SK-N-MC (cell line): ENCODE measurements around the gene PHKA2.

Experiments
- DNase-seq: peaks from one replicate; pipeline ENCODE4 v3.0.0-alpha.2; 2011; ENCODE audit warnings: low read depth, low spot score
- H3K27ac ChIP-seq: fragments of 200-600 bp; sonication (generic); 2 replicates; pipeline ENCODE4 v1.5.1; 2016; ENCODE audit warnings: mixed run types
- H3K36me3 ChIP-seq: fragments of 200-600 bp; sonication (generic); 2 replicates; pipeline ENCODE4 v1.6.1; 2017; ENCODE audit warnings: antibody characterized with exemption, low read length, mixed read lengths; ENCODE audit not compliant: insufficient read depth
- H3K4me3 ChIP-seq: fragments of 200-600 bp; sonication (generic); 2 replicates; pipeline ENCODE4 v1.5.1; 2016
- H3K9ac ChIP-seq: fragments of 200-600 bp; sonication (generic); 2 replicates; pipeline ENCODE4 v1.8.0; 2017; ENCODE audit warnings: mixed run types, mixed read lengths; ENCODE audit not compliant: insufficient read length
- H3K9me3 ChIP-seq: fragments of 200-600 bp; sonication (generic); 2 replicates; pipeline ENCODE4 v1.6.1; 2017; ENCODE audit warnings: low read depth, mild to moderate bottlenecking, antibody characterized with exemption, low read length, moderate library complexity, mixed read lengths
- EZH2 ChIP-seq: fragments of 200-600 bp; sonication (generic); IDR thresholded peaks from one replicate; pipeline ENCODE4 v1.6.1; 2017; ENCODE audit warnings: antibody characterized with exemption
- FOXP2 ChIP-seq: optimal IDR thresholded peaks from 2 replicates; pipeline ENCODE3; 2011; ENCODE audit warnings: mild to moderate bottlenecking, moderate library complexity; ENCODE audit not compliant: insufficient read depth; ENCODE audit errors: extremely low read length, control extremely low read depth
- POLR2AphosphoS5 ChIP-seq: IDR thresholded peaks from 2 replicates; pipeline ENCODE4 v1.6.1; 2012; ENCODE audit warnings: mild to moderate bottlenecking, low read depth, low read length, borderline replicate concordance

PHKA2 gene

DNA sequence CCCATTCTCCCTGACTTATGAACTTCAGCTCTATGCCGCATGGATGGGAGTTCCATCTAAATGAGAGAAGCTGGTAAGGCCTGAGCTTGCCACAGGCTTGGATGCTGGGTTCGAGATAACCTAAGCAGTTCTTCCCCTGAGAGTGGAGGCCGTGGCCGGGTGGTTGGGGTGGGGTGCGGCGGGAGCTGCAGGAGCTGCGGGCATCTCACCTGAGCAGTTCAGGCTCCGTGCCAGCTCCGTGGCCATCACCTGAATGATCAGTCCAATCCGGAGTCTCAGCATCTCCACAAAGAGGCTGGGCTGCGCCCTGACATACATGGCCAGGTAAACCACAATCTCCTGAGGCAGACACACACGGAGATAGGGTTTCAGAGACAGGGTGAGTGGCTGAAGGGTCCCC is 77.6 kb downstream of the PHKA2 start:
- no peak overlapping the region for H3K27ac ChIP-seq
- H3K9me3 ChIP-seq: no peaks in the 10 kb centered on the region
- H3K4me3 ChIP-seq: no peak overlapping the region
- peaks cover 7% of the 10 kb centered on the region; the same call in 1 of the 2 replicates for H3K36me3 ChIP-seq
- H3K9ac ChIP-seq: no peak overlapping the region
- TF ChIP-seq EZH2 (no peak), FOXP2 (no peak), POLR2AphosphoS5 (no peak)
- DNase-seq: no peak

DNA sequence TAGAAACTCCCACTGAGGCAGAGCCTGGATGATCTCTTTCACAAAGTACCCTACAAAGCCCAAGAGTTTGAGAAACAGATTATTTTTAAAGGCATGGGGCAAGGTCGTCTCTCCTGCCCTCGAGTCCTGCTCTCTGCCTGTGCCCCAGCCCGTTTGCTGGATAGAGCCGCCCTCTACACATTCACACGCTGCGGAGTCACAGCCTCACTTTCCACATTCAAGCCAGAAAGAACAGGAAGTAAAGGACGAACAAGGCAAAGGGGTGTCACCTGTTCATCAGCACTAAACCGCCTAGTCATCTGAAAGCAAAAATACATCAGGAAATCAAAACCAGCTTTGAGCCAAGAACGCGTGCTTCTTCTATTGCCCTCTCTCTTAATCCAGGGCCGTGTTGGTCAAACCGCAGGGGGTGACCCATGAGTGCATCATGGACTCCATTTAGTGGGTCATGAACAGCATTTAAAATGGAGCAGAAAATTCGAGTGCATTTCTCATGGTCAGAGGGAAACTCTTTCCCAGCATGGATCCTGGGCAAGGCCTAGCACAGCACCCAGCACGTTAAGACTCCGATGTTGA is 83.4 kb downstream of the PHKA2 start:
- Histone ChIP-seq H3K9ac (no peak overlapping the region), H3K4me3 (no peak overlapping the region), H3K9me3 (no peaks in the 10 kb centered on the region), H3K36me3 (no peaks in the 10 kb centered on the region; the same call in 1 of the 2 replicates), H3K27ac (no peak overlapping the region)
- DNase-seq: no peak
- TF ChIP-seq FOXP2: no peak
- TF ChIP-seq EZH2: no peak
- TF ChIP-seq POLR2AphosphoS5: no peak

- peak; percentile 6 for DNase-seq
These were observed 84.0 kb downstream of the PHKA2 start for GRCh38 chrX:18899796-18900380.

GRCh38 chrX:18898492-18898891 is 85.4 kb downstream of the PHKA2 start:
- H3K27ac ChIP-seq: no peak overlapping the region
- TF ChIP-seq POLR2AphosphoS5 (no peak), EZH2 (no peak), FOXP2 (no peak)
- H3K36me3 ChIP-seq: no peaks in the 10 kb centered on the region; the same call in 1 of the 2 replicates
- H3K9me3 ChIP-seq: no peaks in the 10 kb centered on the region
- no peak for DNase-seq
- no peak overlapping the region for H3K4me3 ChIP-seq
- no peak overlapping the region for H3K9ac ChIP-seq

More at GRCh38 chrX:18899796-18900380, 84.0 kb downstream of the PHKA2 start:
- no peaks in the 10 kb centered on the region; the same call in 1 of the 2 replicates for H3K36me3 ChIP-seq
- no peak overlapping the region for H3K27ac ChIP-seq
- no peak overlapping the region for H3K9ac ChIP-seq
- H3K4me3 ChIP-seq: no peak overlapping the region
- no peak for TF ChIP-seq POLR2AphosphoS5
- no peak for TF ChIP-seq EZH2
- no peaks in the 10 kb centered on the region for H3K9me3 ChIP-seq

DNA sequence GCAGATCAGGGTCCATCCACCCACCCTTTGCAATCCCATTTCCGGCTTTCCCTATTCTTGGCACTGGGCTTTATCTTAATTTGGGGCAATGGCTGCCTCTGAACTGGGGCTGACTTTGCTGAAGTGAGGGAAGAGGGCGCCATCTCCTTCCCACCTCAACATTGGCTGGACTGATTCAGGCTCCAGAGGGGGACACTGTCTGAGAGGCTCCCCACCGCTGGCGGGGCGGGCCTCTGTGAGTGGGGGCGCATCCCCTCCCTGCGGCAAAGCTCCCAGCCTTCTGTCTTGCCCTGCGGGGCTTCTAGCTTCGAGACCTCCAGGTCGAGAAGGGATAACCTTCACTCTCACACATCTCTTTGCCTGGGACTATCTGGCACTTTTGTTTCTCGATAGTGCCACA is 85.8 kb downstream of the PHKA2 start:
- TF ChIP-seq EZH2: no peak
- TF ChIP-seq POLR2AphosphoS5: no peak
- no peak for TF ChIP-seq FOXP2
- Histone ChIP-seq H3K9me3 (no peaks in the 10 kb centered on the region), H3K9ac (no peak overlapping the region), H3K27ac (no peak overlapping the region), H3K4me3 (no peak overlapping the region), H3K36me3 (no peaks in the 10 kb centered on the region)
- DNase-seq: no peak

DNA sequence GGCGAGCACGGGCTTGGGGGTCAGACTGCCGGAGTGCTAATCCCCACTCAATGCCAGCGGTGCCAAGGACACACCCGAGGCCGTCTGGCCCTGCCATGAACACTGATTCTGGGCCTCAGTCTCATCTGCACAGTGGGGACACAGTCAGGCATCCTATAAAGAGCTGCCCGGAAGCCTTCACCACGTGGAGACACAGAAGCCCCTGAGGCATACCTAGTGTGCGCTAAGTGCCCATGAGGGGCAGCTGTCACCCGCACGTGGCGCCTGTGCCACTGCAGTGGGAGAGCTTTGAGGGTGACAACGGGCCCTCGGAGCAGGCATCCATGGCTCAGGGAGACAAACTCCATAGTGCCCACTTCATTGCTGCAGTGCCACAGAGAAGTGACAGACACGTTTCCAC is 86.3 kb downstream of the PHKA2 start:
- no peak overlapping the region for H3K27ac ChIP-seq
- no peak overlapping the region for H3K4me3 ChIP-seq
- DNase-seq: no peak
- no peaks in the 10 kb centered on the region for H3K9me3 ChIP-seq
- TF ChIP-seq FOXP2 (no peak), EZH2 (no peak), POLR2AphosphoS5 (no peak)
- H3K36me3 ChIP-seq: no peaks in the 10 kb centered on the region
- no peak overlapping the region for H3K9ac ChIP-seq

GRCh38 chrX:18896680-18897544 is 87.0 kb downstream of the PHKA2 start:
- H3K4me3 ChIP-seq: no peak overlapping the region
- H3K9me3 ChIP-seq: no peaks in the 10 kb centered on the region
- TF ChIP-seq FOXP2 (no peak), EZH2 (no peak), POLR2AphosphoS5 (no peak)
- H3K9ac ChIP-seq: no peak overlapping the region
- no peak for DNase-seq
- no peak overlapping the region for H3K27ac ChIP-seq
- H3K36me3 ChIP-seq: no peaks in the 10 kb centered on the region

DNA sequence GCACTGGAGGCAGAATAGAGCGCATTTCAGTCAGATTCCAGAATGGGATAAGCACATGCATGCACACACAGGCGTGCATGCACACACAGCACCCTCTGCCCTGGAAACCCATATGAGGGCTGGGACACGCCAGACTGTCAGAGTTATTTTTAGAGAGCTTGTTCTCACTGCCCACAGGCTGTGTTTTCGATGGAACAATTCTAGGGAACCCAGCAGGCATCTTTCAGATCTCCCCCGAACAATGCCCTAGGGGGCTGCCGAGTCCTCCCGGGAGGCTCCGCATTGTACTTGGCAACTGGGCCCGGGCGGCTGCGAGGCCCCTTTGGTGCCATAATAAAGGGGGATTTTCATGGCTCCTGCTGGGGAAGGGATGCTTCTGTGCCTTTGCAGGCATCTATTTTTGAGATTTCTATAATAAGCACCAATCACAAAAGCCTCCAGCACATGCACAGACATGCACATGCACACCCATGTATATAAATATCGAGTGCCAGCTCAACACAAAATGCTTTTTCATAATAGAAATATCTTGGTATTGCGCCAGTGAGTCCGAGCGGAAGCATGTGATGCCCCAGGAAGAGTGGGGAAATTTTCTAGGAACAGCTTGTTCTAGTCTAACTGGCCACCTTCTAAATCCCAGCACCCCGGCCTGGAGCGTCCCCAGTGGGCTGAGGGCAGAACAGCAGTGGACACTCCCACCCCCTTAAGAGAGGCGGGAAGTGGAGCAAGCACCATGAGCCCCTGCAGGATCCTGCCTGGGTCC is 88.5 kb downstream of the PHKA2 start:
- Histone ChIP-seq H3K9ac (no peak overlapping the region), H3K36me3 (no peaks in the 10 kb centered on the region), H3K27ac (no peak overlapping the region), H3K9me3 (no peaks in the 10 kb centered on the region), H3K4me3 (no peak overlapping the region)
- no peak for TF ChIP-seq FOXP2
- TF ChIP-seq POLR2AphosphoS5: no peak
- no peak for TF ChIP-seq EZH2
- no peak for DNase-seq
